NCI-H2029 (cell line): ENCODE results near the gene CBX4.

Experiments
- DNase-seq: peaks from one replicate; lab custom pipeline; 2025; lab: John Stamatoyannopoulos, UW

Gene CBX4

DNA sequence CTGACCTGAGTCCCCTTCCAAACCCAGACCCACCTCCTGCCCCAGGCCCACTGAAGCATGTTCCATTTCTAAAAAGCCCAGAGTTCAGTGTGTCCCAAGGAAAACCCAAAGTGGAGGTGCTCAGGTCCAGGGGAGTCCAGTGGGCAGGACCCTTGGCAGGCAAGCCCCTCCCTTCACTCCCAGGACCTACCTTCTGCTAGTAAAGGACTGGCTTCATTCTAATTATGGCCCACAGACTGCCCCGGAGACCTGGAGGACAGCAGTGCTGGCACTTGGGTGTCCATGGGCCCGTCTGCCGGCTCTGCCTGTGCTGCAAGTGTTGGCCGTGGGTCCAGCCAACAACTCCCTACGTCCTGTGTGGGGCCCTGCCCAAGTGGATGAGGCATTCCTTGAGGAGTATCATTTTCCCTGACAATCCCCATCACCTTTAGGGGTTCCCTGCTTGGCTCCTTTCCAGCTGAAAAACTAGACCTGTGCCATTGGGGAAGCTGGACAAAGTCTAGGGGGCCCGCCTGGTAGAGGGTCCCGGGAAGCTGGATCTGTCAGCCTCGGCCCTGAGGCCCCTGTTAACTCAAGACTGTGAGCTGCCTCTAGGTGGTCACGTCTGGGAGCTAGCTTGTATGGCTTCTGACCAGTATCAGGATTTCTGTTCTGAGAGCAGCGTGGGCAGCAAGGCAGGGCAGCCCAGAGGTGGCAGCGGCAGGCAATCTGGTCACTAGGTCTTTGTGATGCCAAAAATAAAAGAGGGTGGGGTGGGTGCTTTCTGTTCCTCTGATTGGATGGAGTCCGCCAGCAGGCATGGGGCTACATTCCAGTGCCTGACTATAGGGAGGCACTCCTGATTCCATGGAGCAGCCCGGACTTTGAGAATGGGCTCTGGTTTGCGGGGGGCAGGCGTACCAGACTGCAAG, 53.1 kb downstream of the CBX4 start:
- no peak for DNase-seq

DNA sequence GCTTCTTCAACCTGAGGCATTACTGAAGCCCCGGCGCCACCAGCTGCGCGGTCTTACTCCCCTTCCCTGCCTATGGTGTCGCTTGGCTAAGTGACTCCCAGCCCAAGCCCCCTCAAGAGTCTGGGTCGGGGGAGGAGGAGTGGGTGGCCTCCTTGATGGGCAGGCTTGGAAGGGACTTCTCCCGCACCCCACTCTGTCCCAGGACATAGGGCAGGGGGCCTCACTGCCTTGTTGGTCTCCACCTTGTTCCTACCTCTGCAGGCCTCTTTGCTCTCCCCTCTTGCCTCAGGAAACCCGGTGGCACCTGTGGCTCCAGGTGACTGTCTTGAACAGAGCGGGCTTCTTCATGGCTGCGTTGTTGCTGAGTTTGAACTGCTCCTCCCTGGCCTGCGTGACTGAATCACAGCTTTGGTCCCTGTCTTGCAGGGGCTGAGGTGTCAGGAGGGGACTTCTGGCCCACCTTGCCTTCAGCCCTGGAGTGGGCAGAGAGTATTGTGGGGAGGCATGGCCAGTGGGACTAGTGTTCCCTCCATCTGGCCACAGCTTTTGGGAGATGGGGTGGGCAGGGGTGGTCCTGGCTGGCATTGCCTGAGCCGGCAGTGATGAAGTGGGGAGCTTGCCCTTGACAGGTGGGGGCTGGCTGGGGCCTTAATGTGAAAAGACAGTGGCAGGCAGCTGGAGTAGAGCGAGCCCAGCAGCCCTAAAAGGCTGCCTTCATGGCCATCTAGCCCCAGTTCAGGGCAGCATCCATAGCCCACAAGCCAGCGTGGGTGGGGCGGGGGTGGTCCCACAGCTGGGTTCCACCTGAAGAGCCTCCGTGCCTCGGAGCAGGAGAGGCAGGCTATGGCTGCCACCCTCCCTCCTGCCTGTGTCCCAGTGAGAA, 54.0 kb downstream of the CBX4 start:
- DNase-seq = no peak

- no peak for DNase-seq
Observed at GRCh38 chr17:79784353-79785016, 54.8 kb downstream of the CBX4 start.

GRCh38 chr17:79783891-79784290, 55.3 kb downstream of the CBX4 start:
- DNase-seq = no peak
